NB4 (cell line): ENCODE data around the gene ERCC6L.

Experiments used
- MYC ChIP-seq: IDR thresholded peaks from 2 replicates; pipeline ENCODE4 v1.6.1; 2011; ENCODE audit warnings: low read depth, low read length
- POLR2A ChIP-seq: IDR thresholded peaks from 2 replicates; pipeline ENCODE4 v1.6.1; 2011; ENCODE audit warnings: mild to moderate bottlenecking; ENCODE audit not compliant: insufficient read length; ENCODE audit errors: extremely low read depth
- TF ChIP-seq, protein P1 (sequence below): IDR thresholded peaks from one replicate; pipeline ENCODE4 v1.5.1; 2012; ENCODE audit warnings: low read depth, low read length
- TF ChIP-seq, protein P2 (sequence below): IDR thresholded peaks from 2 replicates; pipeline ENCODE4 v1.6.1; 2011; ENCODE audit warnings: low read depth, low read length

DNA sequence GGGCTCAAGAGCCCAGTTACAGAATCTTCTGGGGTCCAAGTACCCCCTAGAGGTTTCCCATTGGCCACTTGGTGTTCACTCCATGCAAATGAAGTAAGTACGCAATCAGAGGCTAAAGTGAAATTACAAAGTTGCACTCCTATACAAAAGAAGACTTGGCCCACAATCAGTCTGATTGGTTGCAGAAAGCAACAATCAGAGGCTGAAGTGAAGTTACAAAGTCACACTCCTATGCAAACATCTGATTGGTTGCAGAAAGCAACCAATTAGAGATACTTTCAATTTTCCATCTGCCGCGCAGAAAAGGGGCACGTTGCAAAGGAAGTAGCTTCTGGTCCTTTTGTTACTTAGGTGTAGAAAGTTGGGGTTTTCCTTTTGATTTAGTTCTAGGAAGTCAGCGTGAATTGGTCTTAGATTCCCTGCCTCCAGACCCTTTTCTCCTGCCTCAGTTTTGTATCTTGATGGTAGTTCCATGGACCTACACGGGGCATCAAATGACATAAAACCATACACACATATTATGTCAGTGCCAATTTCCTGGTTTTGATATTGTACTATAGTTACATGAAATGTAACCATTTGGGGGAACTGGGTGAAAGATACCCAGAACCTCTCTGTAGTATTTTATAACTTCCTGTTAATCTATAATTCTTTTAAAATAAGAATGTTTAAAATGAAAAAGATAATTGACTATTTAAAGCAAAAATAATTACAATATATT lies 69.7 kb downstream of the ERCC6L start:
- TF ChIP-seq, protein P1, sequence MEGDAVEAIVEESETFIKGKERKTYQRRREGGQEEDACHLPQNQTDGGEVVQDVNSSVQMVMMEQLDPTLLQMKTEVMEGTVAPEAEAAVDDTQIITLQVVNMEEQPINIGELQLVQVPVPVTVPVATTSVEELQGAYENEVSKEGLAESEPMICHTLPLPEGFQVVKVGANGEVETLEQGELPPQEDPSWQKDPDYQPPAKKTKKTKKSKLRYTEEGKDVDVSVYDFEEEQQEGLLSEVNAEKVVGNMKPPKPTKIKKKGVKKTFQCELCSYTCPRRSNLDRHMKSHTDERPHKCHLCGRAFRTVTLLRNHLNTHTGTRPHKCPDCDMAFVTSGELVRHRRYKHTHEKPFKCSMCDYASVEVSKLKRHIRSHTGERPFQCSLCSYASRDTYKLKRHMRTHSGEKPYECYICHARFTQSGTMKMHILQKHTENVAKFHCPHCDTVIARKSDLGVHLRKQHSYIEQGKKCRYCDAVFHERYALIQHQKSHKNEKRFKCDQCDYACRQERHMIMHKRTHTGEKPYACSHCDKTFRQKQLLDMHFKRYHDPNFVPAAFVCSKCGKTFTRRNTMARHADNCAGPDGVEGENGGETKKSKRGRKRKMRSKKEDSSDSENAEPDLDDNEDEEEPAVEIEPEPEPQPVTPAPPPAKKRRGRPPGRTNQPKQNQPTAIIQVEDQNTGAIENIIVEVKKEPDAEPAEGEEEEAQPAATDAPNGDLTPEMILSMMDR = no peak
- TF ChIP-seq POLR2A (no peak), MYC (no peak)
- TF ChIP-seq, protein P2, sequence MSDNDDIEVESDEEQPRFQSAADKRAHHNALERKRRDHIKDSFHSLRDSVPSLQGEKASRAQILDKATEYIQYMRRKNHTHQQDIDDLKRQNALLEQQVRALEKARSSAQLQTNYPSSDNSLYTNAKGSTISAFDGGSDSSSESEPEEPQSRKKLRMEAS = no peak
